GM19193 (cell line): Measurements from ENCODE around the gene AP4M1.

Experiments used
- POLR2A ChIP-seq: IDR thresholded peaks from 4 replicates; pipeline ENCODE4 v1.6.1; 2011; ENCODE audit not compliant: insufficient read depth, insufficient read length; ENCODE audit errors: extremely low read depth

Gene AP4M1

GRCh38 chr7:100093054-100093453 lies 8.4 kb upstream of the AP4M1 start:
- no peak for TF ChIP-seq POLR2A

GRCh38 chr7:100093498-100093897 lies 7.9 kb upstream of the AP4M1 start:
- no peak for TF ChIP-seq POLR2A

- peak; percentile 36 for TF ChIP-seq POLR2A
Observed at GRCh38 chr7:100093925-100094486, 7.4 kb upstream of the AP4M1 start.

GRCh38 chr7:100095289-100095688 lies 6.2 kb upstream of the AP4M1 start:
- no peak for TF ChIP-seq POLR2A

- no peak for TF ChIP-seq POLR2A
Observed at GRCh38 chr7:100095704-100096103, 5.7 kb upstream of the AP4M1 start.

GRCh38 chr7:100098913-100099312 lies 2.5 kb upstream of the AP4M1 start:
- no peak for TF ChIP-seq POLR2A

- no peak for TF ChIP-seq POLR2A
Observed at GRCh38 chr7:100099452-100099851, 2.0 kb upstream of the AP4M1 start.

- no peak for TF ChIP-seq POLR2A
Observed at GRCh38 chr7:100100420-100101015, 925 bp upstream of the AP4M1 start.

GRCh38 chr7:100102950-100103840 lies 1.8 kb downstream of the AP4M1 start:
- no peak for TF ChIP-seq POLR2A

GRCh38 chr7:100105534-100105933 lies 4.1 kb downstream of the AP4M1 start:
- no peak for TF ChIP-seq POLR2A

- TF ChIP-seq POLR2A = no peak
Observed at GRCh38 chr7:100106633-100107032, 5.2 kb downstream of the AP4M1 start.

GRCh38 chr7:100107125-100107737 lies 5.8 kb downstream of the AP4M1 start:
- no peak for TF ChIP-seq POLR2A

GRCh38 chr7:100107890-100108289 lies 6.4 kb downstream of the AP4M1 start:
- no peak for TF ChIP-seq POLR2A

GRCh38 chr7:100109521-100110163 lies 8.2 kb downstream of the AP4M1 start:
- TF ChIP-seq POLR2A = no peak

- TF ChIP-seq POLR2A = no peak
Observed at GRCh38 chr7:100111156-100111555, 9.7 kb downstream of the AP4M1 start.

- TF ChIP-seq POLR2A = no peak
Observed at GRCh38 chr7:100111914-100112313, 10.5 kb downstream of the AP4M1 start.

- TF ChIP-seq POLR2A = no peak
Observed at GRCh38 chr7:100115026-100115425, 13.6 kb downstream of the AP4M1 start.
